ENCODE measurements around the gene LAPTM5.

The LAPTM5 gene

GRCh38 chr1:30779294-30780071, 21.9 kb upstream of the LAPTM5 start:
- ChIA-PET CTCF (interaction anchor here (0.5 to 10.5 kb wide), 51 partner anchors 8 to 1653 kb away, joined by 3 to 374 read pairs (median 4); partner anchors contain the start of genes LAPTM5 and MATN1), POLR2A (interaction anchor here (0.6 to 2.4 kb wide), 7 partner anchors 45 to 1274 kb away, joined by 3 to 24 read pairs (median 5); no protein-coding TSS in a partner anchor)
- Histone ChIP-seq H3K36me3 (ENCODE audit: control insufficient read depth in 2 of 2, insufficient read depth in 1 of 2, low read length in 2 of 2) (no peaks in the 10 kb centered on the region), H3K4me3 (ENCODE audit: low read depth, low read length) (no peak overlapping the region), H3K4me1 (ENCODE audit: control insufficient read depth, insufficient read depth, low read length) (no peaks in the 10 kb centered on the region), H3K27ac (ENCODE audit: extremely low read depth, low read depth, low read length) (no peak overlapping the region), H3K9me3 (ENCODE audit: control insufficient read depth, insufficient read depth, low read depth, low read length) (no peaks in the 10 kb centered on the region)
- TF ChIP-seq ZNF114 (tag by site-specific recombination; IDR thresholded peaks at IDR 0.05) = no peak
- no peak for TF ChIP-seq ZNF416 (tag by site-specific recombination; IDR thresholded peaks at IDR 0.05)
- TF ChIP-seq ZNF544 (tag by site-specific recombination; IDR thresholded peaks at IDR 0.05) = no peak
- no peak for TF ChIP-seq ZNF248 (tag by site-specific recombination; IDR thresholded peaks at IDR 0.05)
- no peak for TF ChIP-seq ZNF311 (tag by site-specific recombination; IDR thresholded peaks at IDR 0.05; ENCODE audit: borderline replicate concordance)
- TF ChIP-seq ZBTB17 (tag by site-specific recombination; IDR thresholded peaks at IDR 0.05) = peak; percentile 69
- no peak for TF ChIP-seq ZNF341 (tag by site-specific recombination; IDR thresholded peaks at IDR 0.05; ENCODE audit: low read depth)
- TF ChIP-seq ZNF174 (tag by site-specific recombination; IDR thresholded peaks at IDR 0.05) = no peak
- TF ChIP-seq ZNF2 (tag by site-specific recombination; IDR thresholded peaks at IDR 0.05) = no peak
- TF ChIP-seq ZNF155 (tag by site-specific recombination; IDR thresholded peaks at IDR 0.05) = no peak
- TF ChIP-seq PRDM6 (tag by site-specific recombination; IDR thresholded peaks at IDR 0.05) = no peak
- no peak for TF ChIP-seq WT1 (tag by site-specific recombination; IDR thresholded peaks at IDR 0.05)
- TF ChIP-seq PRDM1 (tag by site-specific recombination; IDR thresholded peaks at IDR 0.05) = no peak
- no peak for TF ChIP-seq ZNF514 (tag by site-specific recombination; IDR thresholded peaks at IDR 0.05)
- TF ChIP-seq ZBTB11 (tag by site-specific recombination; conservative IDR thresholded peaks at IDR 0.05; ENCODE audit: low read depth) = no peak
- TF ChIP-seq PATZ1 (tag by site-specific recombination; IDR thresholded peaks at IDR 0.05) = peak; percentile 66
- peak; percentile 67 for TF ChIP-seq ZNF335 (tag by site-specific recombination; conservative IDR thresholded peaks at IDR 0.05)
- TF ChIP-seq ZNF26 (tag by site-specific recombination; IDR thresholded peaks at IDR 0.05) = no peak
- TF ChIP-seq ZBTB1 (tag by site-specific recombination; IDR thresholded peaks at IDR 0.05) = no peak
- 0 out of 2 replicates have a peak, but pooled peaks have one; percentile 55 for TF ChIP-seq ZNF362 (tag by site-specific recombination; IDR thresholded peaks at IDR 0.05)
- TF ChIP-seq HOXC10 (CRISPR knock-in tag; IDR thresholded peaks at IDR 0.05) = no peak
- no peak for TF ChIP-seq KLF8 (tag by site-specific recombination; IDR thresholded peaks at IDR 0.05)
- TF ChIP-seq ZNF521 (tag by site-specific recombination; IDR thresholded peaks at IDR 0.05) = no peak
- 0 out of 2 replicates have a peak, but pooled peaks have one; percentile 10 for TF ChIP-seq ZNF664 (tag by site-specific recombination; IDR thresholded peaks at IDR 0.05)
- no peak for TF ChIP-seq ZNF16 (tag by site-specific recombination; IDR thresholded peaks at IDR 0.05; ENCODE audit: low read depth)
- TF ChIP-seq ZNF423 (tag by site-specific recombination; IDR thresholded peaks at IDR 0.05) = no peak
- TF ChIP-seq ZNF677 (tag by site-specific recombination; IDR thresholded peaks at IDR 0.05) = no peak
- no peak for TF ChIP-seq ZNF23 (tag by site-specific recombination; IDR thresholded peaks at IDR 0.05; ENCODE audit: borderline replicate concordance)
- TF ChIP-seq ZNF701 (tag by site-specific recombination; IDR thresholded peaks at IDR 0.05) = no peak

All from HEK293 (cell line).